ENCODE data around the gene ARFGAP2. TPM values are rescaled to one million over a fixed set of nuclear protein-coding genes. Genes with fewer than 3 reads are reported as not detected.
A peak's percentile ranks its signal among the peaks of the same experiment; 100 is the strongest.

Gene ARFGAP2
- total and polyA plus RNA-seq, 9 of the 15 experiments (the other 6 are each of a cell fraction or from before 2014, with no cell fraction given): 29.1 to 140 (median 90.1) TPM

GRCh38 chr11:47177229-47177845, 658 bp upstream of the ARFGAP2 start (continued):
- TF ChIP-seq NFIC (IDR thresholded peaks at IDR 0.05) (0 out of 2 replicates have a peak, but pooled peaks have one; percentile 14), L3MBTL2 (IDR thresholded peaks at IDR 0.05) (peak; percentile 38; the same call in 1 of the 2 replicates), KLF6 (CRISPR knock-in tag; IDR thresholded peaks at IDR 0.05; ENCODE audit: borderline replicate concordance) (0 out of 2 replicates have a peak, but pooled peaks have one; percentile 35), POLR3G (IDR thresholded peaks at IDR 0.05; ENCODE audit: extremely low read depth, insufficient read length, insufficient replicate concordance) (no peak), EHMT2 (IDR thresholded peaks at IDR 0.05) (no peak), SMAD1 (IDR thresholded peaks at IDR 0.05; ENCODE audit: low read depth, low read length, partially characterized antibody) (peak; percentile 18), EP400 (IDR thresholded peaks at IDR 0.05) (peak; percentile 58), ARID1B (IDR thresholded peaks at IDR 0.05) (peak; percentile 53), NEUROD1 (IDR thresholded peaks at IDR 0.05; ENCODE audit: borderline replicate concordance, low read depth, low read length, partially characterized antibody) (peak; percentile 12), CTCF (IDR thresholded peaks at IDR 0.05 in 2 of 3, conservative IDR thresholded peaks at IDR 0.05 in 1 of 3; ENCODE audit: insufficient read depth in 2 of 3, low read depth in 1 of 3, low read length in 3 of 3) (peak; percentile 68 to 80 (median 73)), EGR1 (conservative IDR thresholded peaks at IDR 0.05) (peak; percentile 70; the same call in 1 of the 2 replicates), CC2D1A (IDR thresholded peaks at IDR 0.05) (peak; percentile 66; the same call in 1 of the 2 replicates), MTA1 (IDR thresholded peaks at IDR 0.05; ENCODE audit: borderline replicate concordance) (peak; percentile 66; the same call in 1 of the 2 replicates), SMARCE1 (IDR thresholded peaks at IDR 0.05) (peak; percentile 32; the same call in 1 of the 2 replicates), ZNF395 (CRISPR knock-in tag; IDR thresholded peaks at IDR 0.05) (0 out of 2 replicates have a peak, but pooled peaks have one; percentile 21), NELFE (IDR thresholded peaks at IDR 0.05; ENCODE audit: insufficient read depth, insufficient read length) (no peak), SMARCA5 (IDR thresholded peaks at IDR 0.05) (0 out of 2 replicates have a peak, but pooled peaks have one; percentile 36), ARID4B (CRISPR knock-in tag; IDR thresholded peaks at IDR 0.05) (0 out of 2 replicates have a peak, but pooled peaks have one; percentile 29)
